ENCODE results near the gene TSEN2. TPM values are rescaled to one million over a fixed set of nuclear protein-coding genes. Genes with fewer than 3 reads are reported as not detected.

The TSEN2 gene
- total and polyA plus RNA-seq, 9 of the 15 experiments (the other 6 are each of a cell fraction or from before 2014, with no cell fraction given) = 38.5 to 76.3 (median 46.6) TPM

- no peak for TF ChIP-seq ZNF609 (CRISPR knock-in tag; IDR thresholded peaks at IDR 0.05; ENCODE audit: borderline replicate concordance)
- TF ChIP-seq RFX5 (IDR thresholded peaks at IDR 0.05; ENCODE audit: low read depth, low read length) = no peak
- no peak for TF ChIP-seq NELFE (IDR thresholded peaks at IDR 0.05; ENCODE audit: insufficient read depth, insufficient read length)
Observed at GRCh38 chr3:12509466-12509865, 25.2 kb downstream of the TSEN2 start (continued).

GRCh38 chr3:12512534-12513118, 28.3 kb downstream of the TSEN2 start:
- in situ Hi-C loops (cut with MboI) (no loop called here), intact Hi-C loops (cut with micrococcal nuclease) (no loop called here)
- 93% methylated on average over 4 of the region's 4 CpGs for WGBS (ENCODE audit: insufficient coverage, low coverage, missing lambda C conversion rate)
- no peaks in the 10 kb centered on the region for H3K9me1 ChIP-seq (ENCODE audit: control insufficient read depth, insufficient read depth, low read length)
- no peaks in the 10 kb centered on the region for H3K27me3 ChIP-seq (ENCODE audit: control insufficient read depth in 2 of 2, insufficient read depth in 2 of 2, low read length in 2 of 2)
- H2AFZ ChIP-seq (ENCODE audit: low read depth, low read length) = no peak overlapping the region
- POLR2A ChIA-PET = interaction anchor here (0.7 to 1.7 kb wide), 3 partner anchors 10 to 28 kb away, joined by 3 to 5 read pairs (median 4); partner anchors contain the start of gene TSEN2
- TF ChIP-seq ZNF217 (CRISPR knock-in tag; IDR thresholded peaks at IDR 0.05) = no peak
- no peak for TF ChIP-seq THRAP3 (IDR thresholded peaks at IDR 0.05; ENCODE audit: borderline replicate concordance)
- no peak for TF ChIP-seq ZKSCAN3 (CRISPR knock-in tag; IDR thresholded peaks at IDR 0.05)
- TF ChIP-seq ESRRA (IDR thresholded peaks at IDR 0.05; ENCODE audit: borderline replicate concordance, low read depth) = no peak
- no peak for TF ChIP-seq THRA (IDR thresholded peaks at IDR 0.05)
- TF ChIP-seq ZNF124 (CRISPR knock-in tag; IDR thresholded peaks at IDR 0.05) = no peak
- TF ChIP-seq MTA2 (IDR thresholded peaks at IDR 0.05; ENCODE audit: low read depth) = no peak
- TF ChIP-seq ZNF311 (CRISPR knock-in tag; IDR thresholded peaks at IDR 0.05) = no peak
- no peak for TF ChIP-seq ZNF707 (CRISPR knock-in tag; conservative IDR thresholded peaks at IDR 0.05)
- TF ChIP-seq HEY1 (CRISPR knock-in tag; IDR thresholded peaks at IDR 0.05; ENCODE audit: borderline replicate concordance) = no peak
- no peak for TF ChIP-seq HLTF (IDR thresholded peaks at IDR 0.05)
- TF ChIP-seq MECOM (CRISPR knock-in tag; IDR thresholded peaks at IDR 0.05) = no peak
- CTCF ChIA-PET (ENCODE audit: low intra/inter-chr PET ratio) = no interaction called here
- DNase-seq (ENCODE audit: extremely low read depth in 1 of 4, low spot score in 3 of 4) (no peak), FAIRE-seq (no peak), ATAC-seq (no peak)
- no peaks in the 10 kb centered on the region for H3K4me1 ChIP-seq (replicated peaks in 1 of 2; ENCODE audit: control insufficient read depth in 2 of 2, insufficient read depth in 2 of 2, low read length in 2 of 2)
- H3K4me3 ChIP-seq = no peak overlapping the region
- H4K20me1 ChIP-seq (replicated peaks; ENCODE audit: control insufficient read depth, insufficient read depth, low read length) = no peaks in the 10 kb centered on the region
- no TSS peak for BruUV-seq (replicated peaks)
- no peak overlapping the region for H3K27ac ChIP-seq (ENCODE audit: extremely low read depth, low read depth, low read length)
- H3K79me2 ChIP-seq (ENCODE audit: control insufficient read depth, insufficient read depth, low read length) = no peaks in the 10 kb centered on the region
- H3K9me3 ChIP-seq (replicated peaks; ENCODE audit: control insufficient read depth, insufficient read depth, low read depth, low read length) = no peaks in the 10 kb centered on the region
- no peak overlapping the region for H3K4me2 ChIP-seq (ENCODE audit: insufficient read depth, low read length)
- H3K36me3 ChIP-seq (ENCODE audit: control insufficient read depth, insufficient read depth, low read length) = peaks cover 77% of the 10 kb centered on the region; the same call in 2 of the 3 replicates
- H3K9ac ChIP-seq (ENCODE audit: insufficient read depth in 1 of 2, low read depth in 2 of 2, low read length in 2 of 2) = no peak overlapping the region

Measured in K562 (cell line).